ENCODE data around the gene PARD3.

- TF ChIP-seq CTCF (IDR thresholded peaks at IDR 0.05): no peak
- no peak for TF ChIP-seq POLR2A (IDR thresholded peaks at IDR 0.05)
- TF ChIP-seq EP300 (IDR thresholded peaks at IDR 0.05): no peak
These were observed 14.5 kb downstream of the PARD3 start for GRCh38 chr10:34800624-34801023.
